ENCODE measurements around the gene PARD3.

DNA sequence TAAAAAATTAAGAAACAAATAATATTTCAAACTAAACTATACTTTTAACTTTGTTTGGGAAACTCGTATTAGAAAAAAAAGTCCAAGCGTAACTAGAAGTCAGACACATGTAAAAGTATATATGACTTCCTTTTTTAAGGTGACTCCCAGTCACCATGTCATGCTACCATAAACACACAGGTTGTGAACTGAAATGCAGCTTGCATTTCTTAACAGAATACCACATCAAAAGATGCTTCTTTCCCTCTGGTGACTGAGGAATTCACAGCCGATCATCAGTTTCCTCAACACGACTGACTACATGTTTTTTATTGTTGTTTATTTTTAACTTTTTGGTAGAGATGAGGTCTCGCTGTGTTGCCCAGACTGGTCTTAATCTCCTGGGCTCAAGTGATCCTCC, 445.0 kb downstream of the PARD3 start:
- no peak for TF ChIP-seq CTCF (IDR thresholded peaks at IDR 0.05)
- no peak for TF ChIP-seq STAT6 (CRISPR knock-in tag; conservative IDR thresholded peaks at IDR 0.05; ENCODE audit: low read depth)
- no peak for TF ChIP-seq NFYB (CRISPR knock-in tag; conservative IDR thresholded peaks at IDR 0.05; ENCODE audit: low read depth)
- TF ChIP-seq CREB1 (CRISPR knock-in tag; IDR thresholded peaks at IDR 0.05), result no peak
- TF ChIP-seq NR2C2 (CRISPR knock-in tag; IDR thresholded peaks at IDR 0.05), result no peak
- TF ChIP-seq SMAD4 (CRISPR knock-in tag; IDR thresholded peaks at IDR 0.05), result no peak
- no peak for TF ChIP-seq NR3C1 (CRISPR knock-in tag; conservative IDR thresholded peaks at IDR 0.05; ENCODE audit: low read depth)
- no peak for TF ChIP-seq FOXJ3 (CRISPR knock-in tag; IDR thresholded peaks at IDR 0.05; ENCODE audit: borderline replicate concordance)
- TF ChIP-seq CBFB (CRISPR knock-in tag; IDR thresholded peaks at IDR 0.05; ENCODE audit: low read depth), result no peak
- no peak for TF ChIP-seq ETV6 (CRISPR knock-in tag; IDR thresholded peaks at IDR 0.05)
- TF ChIP-seq SP1 (CRISPR knock-in tag; conservative IDR thresholded peaks at IDR 0.05), result no peak
